ENCODE measurements around the gene SCYL2.
"Not testable (repeated sequence)": the region's sequence is repeated elsewhere in the genome, so short reads cannot be mapped to it uniquely, and the experiment has no call there.

SCYL2 gene, protein sequence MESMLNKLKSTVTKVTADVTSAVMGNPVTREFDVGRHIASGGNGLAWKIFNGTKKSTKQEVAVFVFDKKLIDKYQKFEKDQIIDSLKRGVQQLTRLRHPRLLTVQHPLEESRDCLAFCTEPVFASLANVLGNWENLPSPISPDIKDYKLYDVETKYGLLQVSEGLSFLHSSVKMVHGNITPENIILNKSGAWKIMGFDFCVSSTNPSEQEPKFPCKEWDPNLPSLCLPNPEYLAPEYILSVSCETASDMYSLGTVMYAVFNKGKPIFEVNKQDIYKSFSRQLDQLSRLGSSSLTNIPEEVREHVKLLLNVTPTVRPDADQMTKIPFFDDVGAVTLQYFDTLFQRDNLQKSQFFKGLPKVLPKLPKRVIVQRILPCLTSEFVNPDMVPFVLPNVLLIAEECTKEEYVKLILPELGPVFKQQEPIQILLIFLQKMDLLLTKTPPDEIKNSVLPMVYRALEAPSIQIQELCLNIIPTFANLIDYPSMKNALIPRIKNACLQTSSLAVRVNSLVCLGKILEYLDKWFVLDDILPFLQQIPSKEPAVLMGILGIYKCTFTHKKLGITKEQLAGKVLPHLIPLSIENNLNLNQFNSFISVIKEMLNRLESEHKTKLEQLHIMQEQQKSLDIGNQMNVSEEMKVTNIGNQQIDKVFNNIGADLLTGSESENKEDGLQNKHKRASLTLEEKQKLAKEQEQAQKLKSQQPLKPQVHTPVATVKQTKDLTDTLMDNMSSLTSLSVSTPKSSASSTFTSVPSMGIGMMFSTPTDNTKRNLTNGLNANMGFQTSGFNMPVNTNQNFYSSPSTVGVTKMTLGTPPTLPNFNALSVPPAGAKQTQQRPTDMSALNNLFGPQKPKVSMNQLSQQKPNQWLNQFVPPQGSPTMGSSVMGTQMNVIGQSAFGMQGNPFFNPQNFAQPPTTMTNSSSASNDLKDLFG

GRCh38 chr12:100266835-100267602, at the start of gene SCYL2, which contains the start of gene DEPDC4:
Gene SCYL2 (plus strand): TSS chr12:100267177. CDS start chr12:100282971, 15,794 bp downstream.
Gene DEPDC4 (minus strand): TSS chr12:100267079. CDS start chr12:100267076, 3 bp downstream.
- peak; percentile 87 to 89 for DNase-seq (ENCODE audit: low read depth in 1 of 2, low spot score in 1 of 2)

DNA sequence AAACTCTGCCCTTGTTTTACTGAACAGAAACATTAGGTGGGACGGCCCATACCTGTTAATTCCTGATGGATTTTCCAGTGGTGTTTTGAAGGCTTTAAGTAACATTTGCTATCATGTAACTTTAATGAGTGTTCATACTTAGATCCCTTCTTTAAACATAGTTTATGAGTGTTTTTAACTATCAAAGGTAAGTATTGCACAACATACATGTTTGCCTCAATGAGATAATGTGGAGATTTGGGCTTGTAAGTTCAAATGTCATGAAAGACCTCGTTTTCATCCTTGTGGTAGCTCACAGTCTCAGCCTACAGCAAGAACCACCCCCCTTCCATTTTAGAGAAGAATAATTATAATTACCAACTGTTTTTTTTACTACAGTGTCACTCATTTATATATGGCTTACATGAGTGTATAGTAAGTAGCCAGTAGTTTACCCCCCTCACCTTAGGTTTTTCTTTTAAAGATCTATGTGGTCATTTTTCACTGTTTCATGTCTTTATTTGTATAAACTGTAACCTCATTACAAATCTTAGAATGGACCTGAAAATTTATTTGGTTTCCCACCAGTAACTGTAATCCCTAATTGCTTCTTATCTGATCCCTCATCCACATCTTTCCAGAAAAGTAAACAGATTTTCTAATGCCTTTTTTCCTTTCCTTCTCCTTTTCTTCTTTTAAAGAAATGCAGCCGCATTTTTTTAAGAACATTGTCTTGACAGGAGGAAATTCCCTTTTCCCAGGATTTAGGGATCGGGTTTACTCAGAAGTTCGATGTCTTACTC, 47.5 kb upstream of the SCYL2 start:
- no peak for DNase-seq (ENCODE audit: low read depth in 1 of 2, low spot score in 1 of 2)

GRCh38 chr12:100221523-100221922, 45.5 kb upstream of the SCYL2 start:
- DNase-seq (ENCODE audit: low read depth in 1 of 2, low spot score in 1 of 2), result no peak

DNA sequence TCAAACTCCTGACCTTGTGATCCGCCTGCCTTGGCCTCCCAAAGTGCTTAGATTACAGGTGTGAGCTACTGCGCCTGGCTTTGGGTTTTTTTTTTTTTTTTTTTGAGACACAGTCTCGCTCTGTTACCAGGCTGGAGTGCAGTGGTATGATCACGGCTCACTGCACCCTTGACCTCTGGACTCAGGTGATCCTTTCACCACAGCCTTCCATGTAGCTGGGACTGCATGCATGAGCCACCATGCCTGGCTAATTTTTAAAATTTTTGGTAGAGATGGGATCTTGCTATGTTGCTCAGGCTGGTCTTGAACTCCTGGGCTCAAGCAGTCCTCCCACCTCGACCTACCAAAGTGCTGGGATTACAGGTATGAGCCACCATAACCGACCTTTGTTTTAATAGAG, 44.8 kb upstream of the SCYL2 start:
- DNase-seq (ENCODE audit: low read depth in 1 of 2, low spot score in 1 of 2), result not testable (repeated sequence)

DNA sequence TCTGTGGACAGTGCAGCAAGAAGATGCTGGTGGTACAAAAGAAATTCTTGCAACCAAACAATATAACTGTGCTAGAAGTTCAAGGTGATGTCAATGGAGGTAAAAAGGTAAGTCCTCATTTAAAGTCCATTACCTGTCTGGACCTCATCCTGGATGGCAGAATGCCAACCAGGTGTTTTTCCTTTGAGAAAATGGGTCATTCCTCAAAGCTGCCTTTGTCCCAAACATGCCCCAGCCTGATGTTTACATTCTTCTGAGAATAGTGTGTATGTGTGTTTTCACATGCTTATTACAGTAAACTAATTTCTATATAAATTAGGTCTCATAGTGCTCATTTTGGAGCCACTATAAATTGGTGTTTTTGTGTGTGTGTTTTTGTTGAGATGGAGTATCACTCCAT, 41.5 kb upstream of the SCYL2 start:
- DNase-seq (ENCODE audit: low read depth in 1 of 2, low spot score in 1 of 2), result no peak

- DNase-seq (ENCODE audit: low read depth in 1 of 2, low spot score in 1 of 2), result no peak
Observed at GRCh38 chr12:100229036-100229635, 37.8 kb upstream of the SCYL2 start.

- no peak for DNase-seq (ENCODE audit: low read depth in 1 of 2, low spot score in 1 of 2)
Observed at GRCh38 chr12:100229876-100230275, 37.1 kb upstream of the SCYL2 start.

DNA sequence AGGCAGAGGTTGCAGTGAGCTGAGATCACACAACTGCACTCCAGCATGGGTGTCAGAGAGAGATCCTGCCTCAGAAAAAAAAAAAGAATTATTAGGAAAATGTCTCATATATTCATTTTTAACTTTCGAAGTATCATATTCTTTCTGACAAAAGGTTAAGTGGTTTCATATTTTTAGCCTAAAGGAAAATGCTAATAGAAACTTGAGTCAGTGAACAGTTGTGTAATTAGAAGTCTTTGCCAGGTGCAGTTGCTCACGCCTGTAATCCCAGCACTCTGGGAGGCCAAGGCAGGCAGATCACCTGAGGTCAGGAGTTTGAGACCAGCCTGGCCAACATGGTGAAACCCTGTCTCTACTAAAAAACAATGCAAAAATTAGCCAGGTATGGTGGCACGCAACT, 35.1 kb upstream of the SCYL2 start:
- not testable (repeated sequence) for DNase-seq (ENCODE audit: low read depth in 1 of 2, low spot score in 1 of 2)

DNA sequence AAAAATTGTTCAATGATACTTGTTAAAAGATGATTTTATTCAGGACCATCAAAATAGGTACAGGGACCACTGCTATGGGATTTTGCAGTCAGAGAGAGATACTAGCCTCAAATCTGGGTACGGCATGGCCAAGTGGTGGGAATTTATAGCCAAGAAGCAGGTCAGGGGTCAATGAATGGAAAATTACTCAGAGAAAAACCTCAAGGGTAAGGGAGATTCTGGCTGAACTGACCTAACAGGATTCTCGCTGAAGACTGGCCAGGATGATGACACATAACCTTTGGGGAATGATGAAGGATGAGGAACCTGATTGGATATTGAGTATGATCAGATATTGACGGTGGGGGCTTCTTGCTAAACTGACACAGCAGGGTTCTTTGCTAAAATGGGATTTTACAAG, 32.8 kb upstream of the SCYL2 start:
- DNase-seq (ENCODE audit: low read depth in 1 of 2, low spot score in 1 of 2), result no peak

DNA sequence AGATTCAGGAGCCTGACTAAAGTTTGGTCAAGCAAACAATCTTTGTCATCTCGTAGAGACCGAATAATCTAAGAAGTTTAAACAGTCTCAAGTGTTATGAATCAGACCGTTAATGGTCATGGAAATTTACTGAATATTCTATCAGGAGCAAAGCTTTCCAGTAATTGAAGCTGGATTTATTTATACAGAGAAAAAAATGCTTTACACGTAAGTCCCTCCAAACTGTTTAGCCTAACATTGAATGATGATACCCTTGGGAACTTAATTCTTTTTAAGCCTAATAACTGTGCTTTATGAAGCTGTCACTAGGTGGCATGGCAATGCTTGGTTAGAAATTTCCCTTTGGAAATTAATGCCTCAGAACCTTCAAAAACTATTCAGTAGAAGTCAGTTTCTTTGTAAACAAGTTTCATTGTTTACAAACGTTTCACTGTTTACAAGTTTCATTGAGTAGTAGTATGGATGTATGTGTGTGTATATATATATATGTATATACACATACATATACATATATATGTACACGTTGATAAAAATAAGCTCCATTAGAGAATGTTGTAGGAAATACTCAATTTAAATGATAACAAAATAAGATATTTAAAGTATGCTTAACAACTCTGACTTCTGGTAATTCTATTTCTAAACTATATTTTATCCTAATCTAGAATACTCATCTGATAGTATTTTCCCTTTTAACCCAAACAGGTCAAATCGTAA, 32.2 kb upstream of the SCYL2 start:
- DNase-seq (ENCODE audit: low read depth in 1 of 2, low spot score in 1 of 2), result no peak

- no peak for DNase-seq (ENCODE audit: low read depth in 1 of 2, low spot score in 1 of 2)
Observed at GRCh38 chr12:100238801-100239200, 28.2 kb upstream of the SCYL2 start.

DNA sequence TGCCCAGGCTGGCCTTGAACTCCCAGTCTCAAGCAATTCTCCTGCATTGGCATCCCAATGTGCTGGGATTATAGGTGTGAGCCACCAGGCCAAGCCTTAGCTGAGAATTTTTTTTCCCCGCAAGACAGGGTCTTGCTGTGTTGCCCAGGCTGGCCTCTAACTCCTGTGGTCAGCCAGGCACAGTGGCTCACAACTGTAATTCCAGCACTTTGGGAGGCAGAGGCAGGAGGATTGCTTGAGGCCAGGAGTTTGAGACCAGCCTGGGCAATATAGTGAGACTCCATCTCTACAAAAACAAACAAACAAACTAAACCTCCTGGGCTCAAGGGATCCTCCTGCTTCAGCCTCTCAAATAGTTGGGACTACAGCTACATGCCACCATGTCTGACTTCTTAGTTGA, 27.4 kb upstream of the SCYL2 start:
- DNase-seq (ENCODE audit: low read depth in 1 of 2, low spot score in 1 of 2), result no peak

DNA sequence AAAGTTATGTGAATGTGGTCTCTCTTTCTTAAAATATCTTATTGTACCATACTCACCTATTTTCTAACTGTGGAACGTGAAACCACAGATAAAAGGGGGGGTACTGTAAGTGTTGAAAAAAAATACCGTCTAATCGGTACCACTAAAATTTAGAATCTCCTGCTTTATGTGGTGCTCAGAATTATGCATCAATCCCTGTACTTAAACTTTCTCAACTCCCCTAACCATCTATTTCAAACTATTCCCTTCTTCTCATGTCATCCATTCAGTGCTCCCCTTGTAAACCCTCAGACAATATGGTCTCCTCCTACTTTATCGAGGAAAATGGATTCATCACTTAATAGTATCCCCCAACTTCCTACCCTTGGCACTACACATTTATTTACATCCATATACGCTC, 23.8 kb upstream of the SCYL2 start:
- DNase-seq (ENCODE audit: low read depth in 1 of 2, low spot score in 1 of 2), result no peak

DNA sequence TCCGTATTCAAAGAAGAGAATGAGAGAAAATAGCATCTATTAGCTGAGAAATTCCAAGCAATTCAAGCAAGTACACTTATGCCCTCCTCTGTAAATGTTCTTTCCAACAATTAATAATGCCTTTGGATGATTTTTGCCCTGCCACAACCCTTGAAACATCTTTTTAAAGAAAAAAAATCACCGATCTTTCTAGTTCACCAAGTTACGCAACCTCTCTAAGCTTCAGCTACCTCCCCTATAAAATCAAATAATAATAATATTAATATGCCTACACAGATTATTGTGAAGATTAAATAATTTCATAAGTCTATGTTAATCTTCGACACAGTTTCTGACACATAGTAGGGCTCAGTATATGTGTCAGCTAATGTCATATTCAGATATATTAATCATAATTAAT, 19.2 kb upstream of the SCYL2 start:
- no peak for DNase-seq (ENCODE audit: low read depth in 1 of 2, low spot score in 1 of 2)

- DNase-seq (ENCODE audit: low read depth in 1 of 2, low spot score in 1 of 2), result no peak
Observed at GRCh38 chr12:100248886-100249285, 18.1 kb upstream of the SCYL2 start.

- DNase-seq (ENCODE audit: low read depth in 1 of 2, low spot score in 1 of 2), result no peak
Observed at GRCh38 chr12:100249941-100250340, 17.0 kb upstream of the SCYL2 start.

- no peak for DNase-seq (ENCODE audit: low read depth in 1 of 2, low spot score in 1 of 2)
Observed at GRCh38 chr12:100251917-100252316, 15.1 kb upstream of the SCYL2 start.

- no peak for DNase-seq (ENCODE audit: low read depth in 1 of 2, low spot score in 1 of 2)
Observed at GRCh38 chr12:100253437-100253836, 13.5 kb upstream of the SCYL2 start.

DNA sequence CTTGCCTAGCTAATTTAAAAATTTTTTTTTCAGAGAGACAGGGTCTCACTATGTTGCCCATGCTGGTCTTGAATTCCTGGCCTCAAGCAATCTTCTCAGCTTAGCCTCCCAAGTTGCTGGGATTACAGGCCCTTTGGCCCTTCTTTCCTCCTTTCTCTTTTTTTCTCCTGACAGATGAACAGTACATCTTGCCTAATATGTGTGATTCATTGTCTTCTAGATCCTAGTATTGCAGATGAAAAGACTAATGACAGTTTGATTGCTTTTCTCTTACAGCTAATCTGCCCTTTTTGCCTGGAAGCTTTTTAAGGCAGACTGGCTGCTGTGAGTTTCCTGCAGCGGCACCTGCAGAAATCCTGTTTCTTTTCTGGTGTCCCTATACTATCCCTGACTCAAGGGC, 12.1 kb upstream of the SCYL2 start:
- no peak for DNase-seq (ENCODE audit: low read depth in 1 of 2, low spot score in 1 of 2)

Measured in stimulated activated CD4-positive, alpha-beta T cell treated with anti-CD3 and anti-CD28 coated beads, Interleukin-15, amount 100 ng/mL, for 1 hour (primary cell).